HepG2 (cell line): ENCODE results near the gene FBXO2. TPM values are rescaled to one million over a fixed set of nuclear protein-coding genes. Genes with fewer than 3 reads are reported as not detected.

Experiments
- ATF6 ChIP-seq: sonication (generic); formaldehyde crosslinking; conservative IDR thresholded peaks from 2 replicates; pipeline ENCODE4 v1.4.0; 2020; ENCODE audit warnings: missing genetic modification reagents
- FUBP1 ChIP-seq: sonication (generic); formaldehyde crosslinking; IDR thresholded peaks from 2 replicates; pipeline ENCODE4 v1.5.1; 2020; ENCODE audit warnings: missing genetic modification reagents, mild to moderate bottlenecking, borderline replicate concordance
- GABPA ChIP-seq, 2 experiments: IDR thresholded peaks; 2 replicates each; pipeline ENCODE4 v1.6.1; 2011 to 2016; ENCODE audit warnings: low read depth in 2 of 2, low read length in 1 of 2, missing biosample characterization in 1 of 2, missing genetic modification characterization in 1 of 2
- HIC2 ChIP-seq: sonication (generic); formaldehyde crosslinking; IDR thresholded peaks from 2 replicates; pipeline ENCODE4 v1.9.0; 2022; ENCODE audit warnings: low read depth, missing genetic modification reagents
- IRX3 ChIP-seq: sonication (generic); formaldehyde crosslinking; IDR thresholded peaks from 2 replicates; pipeline ENCODE4 v1.8.1; 2023; ENCODE audit warnings: mild to moderate bottlenecking, low read depth, missing genetic modification reagents, borderline replicate concordance
- NFATC3 ChIP-seq: sonication (generic); formaldehyde crosslinking; IDR thresholded peaks from 2 replicates; pipeline ENCODE4 v1.5.1; 2020; ENCODE audit warnings: mild to moderate bottlenecking, missing genetic modification reagents
- PLSCR1 ChIP-seq: sonication (generic); formaldehyde crosslinking; IDR thresholded peaks from 2 replicates; pipeline ENCODE4 v1.5.0; 2020; ENCODE audit warnings: missing genetic modification reagents, mild to moderate bottlenecking, borderline replicate concordance
- SNAPC2 ChIP-seq: sonication (generic); formaldehyde crosslinking; IDR thresholded peaks from 2 replicates; pipeline ENCODE4 v1.8.1; 2022; ENCODE audit warnings: mild to moderate bottlenecking, missing genetic modification reagents
- SOX13 ChIP-seq, 3 experiments: fragments of 450-650 bp in 1 of 3; sonication (generic) in 1 of 3; formaldehyde crosslinking in 1 of 3; IDR thresholded peaks in 2 of 3; conservative IDR thresholded peaks in 1 of 3; 2 replicates each; pipeline versions ENCODE4 v1.5.0 to v1.6.1; 2016 to 2020; ENCODE audit warnings: antibody characterized with exemption in 1 of 3, mild to moderate bottlenecking in 1 of 3, missing compliant biosample characterization in 1 of 3, missing genetic modification reagents in 1 of 3, moderate library complexity in 1 of 3
- U2AF2 ChIP-seq: fragments of 200-400 bp; formaldehyde crosslinking; IDR thresholded peaks from 2 replicates; pipeline ENCODE4 v1.6.1; 2017; ENCODE audit warnings: low read depth, mild to moderate bottlenecking, low read length
- ZBTB43 ChIP-seq: sonication (generic); formaldehyde crosslinking; conservative IDR thresholded peaks from 2 replicates; pipeline ENCODE4 v1.4.0; 2020; ENCODE audit warnings: missing genetic modification reagents
- ZGPAT ChIP-seq: IDR thresholded peaks from 2 replicates; pipeline ENCODE4 v1.6.1; 2016; ENCODE audit warnings: mild to moderate bottlenecking
- ZNF17 ChIP-seq: sonication (generic); formaldehyde crosslinking; IDR thresholded peaks from 2 replicates; pipeline ENCODE4 v1.5.0; 2020; ENCODE audit warnings: mild to moderate bottlenecking, missing genetic modification reagents
- ZNF276 ChIP-seq: sonication (generic); formaldehyde crosslinking; IDR thresholded peaks from 2 replicates; pipeline ENCODE4 v1.4.0; 2020; ENCODE audit warnings: mild to moderate bottlenecking, low read depth, missing genetic modification reagents
- ZNF75D ChIP-seq: sonication (generic); formaldehyde crosslinking; IDR thresholded peaks from 2 replicates; pipeline ENCODE4 v1.8.1; 2023; ENCODE audit warnings: missing genetic modification reagents, mild to moderate bottlenecking, borderline replicate concordance
- ZNF772 ChIP-seq: sonication (generic); formaldehyde crosslinking; IDR thresholded peaks from 2 replicates; pipeline ENCODE4 v1.5.0; 2020; ENCODE audit warnings: mild to moderate bottlenecking, missing genetic modification reagents
- ZZZ3 ChIP-seq: sonication (generic); formaldehyde crosslinking; IDR thresholded peaks from 2 replicates; pipeline ENCODE4 v1.4.0; 2020; ENCODE audit warnings: missing genetic modification reagents, mild to moderate bottlenecking, borderline replicate concordance
- polyA plus RNA-seq, 8 experiments: library from polyadenylated mRNA; depleted of rRNA in 3 of 8; stranded (reverse) in 7 of 8; unstranded in 1 of 8; fragments of >200 nt; fragmentation: Illumina TruSeq in 4 of 8; extraction: Trizol in 4 of 8; gene quantifications; 2 replicates each; pipeline versions ENCODE4 v1.2.1 to v1.2.3, GENCODE V29; 2011 to 2016; ENCODE audit warnings: low read depth in 4 of 8, missing spikeins in 1 of 8, mixed read lengths in 1 of 8; ENCODE audit not compliant: insufficient read depth in 1 of 8
- total RNA-seq, 5 experiments: library from RNA; depleted of rRNA; stranded (reverse); fragments of >200 nt; fragmentation: Illumina TruSeq; extraction: Trizol; gene quantifications; 2 replicates each; pipeline ENCODE4 v1.2.3, GENCODE V29; 2016; ENCODE audit warnings: low read depth in 1 of 5

FBXO2 gene
- total and polyA plus RNA-seq, 2 of the 13 experiments (the other 11 are each of a cell fraction or from before 2014, with no cell fraction given) = 79.3 to 112 TPM

GRCh38 chr1:11653861-11654136, 430 bp downstream of the FBXO2 start (continued):
- no peak for TF ChIP-seq U2AF2
- no peak for TF ChIP-seq SOX13 (IDR thresholded peaks at IDR 0.05)
- no peak for TF ChIP-seq SOX13 (CRISPR knock-in tag; conservative IDR thresholded peaks at IDR 0.05 in 1 of 2, IDR thresholded peaks at IDR 0.05 in 1 of 2)
- no peak for TF ChIP-seq ZBTB43 (CRISPR knock-in tag)
- no peak for TF ChIP-seq ZGPAT (CRISPR knock-in tag)
- no peak for TF ChIP-seq FUBP1
- no peak for TF ChIP-seq ZNF75D
- TF ChIP-seq ZNF772 (CRISPR knock-in tag) = 0 out of 2 replicates have a peak, but pooled peaks have one; percentile 17
- no peak for TF ChIP-seq IRX3 (CRISPR knock-in tag)
- no peak for TF ChIP-seq NFATC3
- no peak for TF ChIP-seq PLSCR1 (CRISPR knock-in tag)
- TF ChIP-seq ZNF17 (CRISPR knock-in tag) = no peak
- no peak for TF ChIP-seq GABPA (IDR thresholded peaks at IDR 0.05; ENCODE audit: low read depth, low read length)
- no peak for TF ChIP-seq GABPA (CRISPR knock-in tag; IDR thresholded peaks at IDR 0.05; ENCODE audit: low read depth)
- TF ChIP-seq SNAPC2 (CRISPR knock-in tag) = no peak
- TF ChIP-seq HIC2 (CRISPR knock-in tag) = peak; percentile 51; the same call in 1 of the 2 replicates
- no peak for TF ChIP-seq ATF6 (CRISPR knock-in tag)
- TF ChIP-seq ZNF276 = no peak
- no peak for TF ChIP-seq ZZZ3 (CRISPR knock-in tag)
